ENCODE results near the gene SLC16A7.

DNA sequence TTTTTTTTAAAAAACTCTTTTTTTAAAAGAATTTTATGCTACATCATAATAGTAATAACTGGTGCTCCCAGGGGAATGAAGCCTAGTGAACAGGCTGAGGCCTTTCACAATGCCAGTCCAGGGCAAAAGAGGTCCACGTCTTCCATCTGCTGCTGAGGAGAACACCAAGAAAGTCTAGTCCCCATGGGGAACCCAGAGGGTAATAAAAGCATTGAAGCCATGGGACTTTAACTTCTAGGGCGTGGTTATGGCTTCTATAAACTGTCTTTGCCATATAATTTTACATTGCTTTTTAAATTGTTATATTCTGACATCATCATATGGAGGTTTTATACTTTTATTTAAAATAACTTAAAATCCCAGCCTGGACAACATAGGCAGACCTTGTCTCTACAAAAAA is 64.3 kb downstream of the SLC16A7 start:
- TF ChIP-seq, protein P1, sequence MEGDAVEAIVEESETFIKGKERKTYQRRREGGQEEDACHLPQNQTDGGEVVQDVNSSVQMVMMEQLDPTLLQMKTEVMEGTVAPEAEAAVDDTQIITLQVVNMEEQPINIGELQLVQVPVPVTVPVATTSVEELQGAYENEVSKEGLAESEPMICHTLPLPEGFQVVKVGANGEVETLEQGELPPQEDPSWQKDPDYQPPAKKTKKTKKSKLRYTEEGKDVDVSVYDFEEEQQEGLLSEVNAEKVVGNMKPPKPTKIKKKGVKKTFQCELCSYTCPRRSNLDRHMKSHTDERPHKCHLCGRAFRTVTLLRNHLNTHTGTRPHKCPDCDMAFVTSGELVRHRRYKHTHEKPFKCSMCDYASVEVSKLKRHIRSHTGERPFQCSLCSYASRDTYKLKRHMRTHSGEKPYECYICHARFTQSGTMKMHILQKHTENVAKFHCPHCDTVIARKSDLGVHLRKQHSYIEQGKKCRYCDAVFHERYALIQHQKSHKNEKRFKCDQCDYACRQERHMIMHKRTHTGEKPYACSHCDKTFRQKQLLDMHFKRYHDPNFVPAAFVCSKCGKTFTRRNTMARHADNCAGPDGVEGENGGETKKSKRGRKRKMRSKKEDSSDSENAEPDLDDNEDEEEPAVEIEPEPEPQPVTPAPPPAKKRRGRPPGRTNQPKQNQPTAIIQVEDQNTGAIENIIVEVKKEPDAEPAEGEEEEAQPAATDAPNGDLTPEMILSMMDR (IDR thresholded peaks at IDR 0.05; ENCODE audit: low read length): no peak
- no peak for TF ChIP-seq EZH2 (IDR thresholded peaks at IDR 0.05; ENCODE audit: borderline replicate concordance, low read length)
